ENCODE measurements around the gene UGT2B17.

Gene UGT2B17

GRCh38 chr4:68498413-68499007, 77.6 kb downstream of the UGT2B17 start:
- Histone ChIP-seq H3K9ac (ENCODE audit: low read length) (no peak overlapping the region), H3K27ac (ENCODE audit: low read depth, low read length) (no peak overlapping the region), H3K4me3 (ENCODE audit: insufficient read depth, low read length, poor library complexity, severe bottlenecking) (no peak overlapping the region), H3K4me2 (ENCODE audit: low read depth, low read length, poor library complexity, severe bottlenecking) (no peak overlapping the region), H3K36me3 (ENCODE audit: low read length) (no peaks in the 10 kb centered on the region), H4K20me1 (ENCODE audit: low read depth, low read length) (no peaks in the 10 kb centered on the region), H3K9me3 (ENCODE audit: insufficient read depth, low read length) (no peaks in the 10 kb centered on the region), H2AFZ (ENCODE audit: low read depth, low read length, severe bottlenecking) (no peak overlapping the region), H3K27me3 (ENCODE audit: low read length) (no peaks in the 10 kb centered on the region), H3K9me2 (replicated peaks; ENCODE audit: insufficient read depth, low read length) (no peaks in the 10 kb centered on the region), H3K79me2 (ENCODE audit: insufficient read depth, low read length) (no peaks in the 10 kb centered on the region), H3F3A (ENCODE audit: insufficient read depth) (no peaks in the 10 kb centered on the region)
- TF ChIP-seq CTCF (IDR thresholded peaks at IDR 0.05; ENCODE audit: insufficient read depth, low read length, poor library complexity, severe bottlenecking) (peak; percentile 22), EZH2phosphoT487 (conservative IDR thresholded peaks at IDR 0.05; ENCODE audit: low read length) (no peak)

GRCh38 chr4:68494688-68495087, 81.4 kb downstream of the UGT2B17 start:
- Histone ChIP-seq H3K27me3 (ENCODE audit: low read length) (no peaks in the 10 kb centered on the region), H3K27ac (ENCODE audit: low read depth, low read length) (no peak overlapping the region), H3K9ac (ENCODE audit: low read length) (no peak overlapping the region), H3K4me2 (ENCODE audit: low read depth, low read length, poor library complexity, severe bottlenecking) (peak overlapping the region; percentile 13), H3K9me3 (ENCODE audit: insufficient read depth, low read length) (no peaks in the 10 kb centered on the region), H3K4me3 (ENCODE audit: insufficient read depth, low read length, poor library complexity, severe bottlenecking) (no peak overlapping the region), H3K9me2 (replicated peaks; ENCODE audit: insufficient read depth, low read length) (no peaks in the 10 kb centered on the region), H3K36me3 (ENCODE audit: low read length) (no peaks in the 10 kb centered on the region), H4K20me1 (ENCODE audit: low read depth, low read length) (no peaks in the 10 kb centered on the region), H3K79me2 (ENCODE audit: insufficient read depth, low read length) (no peaks in the 10 kb centered on the region), H3F3A (ENCODE audit: insufficient read depth) (no peaks in the 10 kb centered on the region), H2AFZ (ENCODE audit: low read depth, low read length, severe bottlenecking) (no peak overlapping the region)
- no peak for TF ChIP-seq EZH2phosphoT487 (conservative IDR thresholded peaks at IDR 0.05; ENCODE audit: low read length)
- TF ChIP-seq CTCF (IDR thresholded peaks at IDR 0.05; ENCODE audit: insufficient read depth, low read length, poor library complexity, severe bottlenecking), result no peak

- no peaks in the 10 kb centered on the region for H4K20me1 ChIP-seq (ENCODE audit: low read depth, low read length)
- H3K9ac ChIP-seq (ENCODE audit: low read length), result no peak overlapping the region
- H3K9me2 ChIP-seq (replicated peaks; ENCODE audit: insufficient read depth, low read length), result no peaks in the 10 kb centered on the region
- no peaks in the 10 kb centered on the region for H3K9me3 ChIP-seq (ENCODE audit: insufficient read depth, low read length)
- no peak overlapping the region for H2AFZ ChIP-seq (ENCODE audit: low read depth, low read length, severe bottlenecking)
- H3F3A ChIP-seq (ENCODE audit: insufficient read depth), result no peaks in the 10 kb centered on the region
- no peaks in the 10 kb centered on the region for H3K27me3 ChIP-seq (ENCODE audit: low read length)
- H3K36me3 ChIP-seq (ENCODE audit: low read length), result no peaks in the 10 kb centered on the region
- no peaks in the 10 kb centered on the region for H3K79me2 ChIP-seq (ENCODE audit: insufficient read depth, low read length)
- H3K4me3 ChIP-seq (ENCODE audit: insufficient read depth, low read length, poor library complexity, severe bottlenecking), result no peak overlapping the region
- H3K27ac ChIP-seq (ENCODE audit: low read depth, low read length), result no peak overlapping the region
- TF ChIP-seq CTCF (IDR thresholded peaks at IDR 0.05; ENCODE audit: insufficient read depth, low read length, poor library complexity, severe bottlenecking), result no peak
- TF ChIP-seq EZH2phosphoT487 (conservative IDR thresholded peaks at IDR 0.05; ENCODE audit: low read length), result no peak
- H3K4me2 ChIP-seq (ENCODE audit: low read depth, low read length, poor library complexity, severe bottlenecking), result no peak overlapping the region
Measured at GRCh38 chr4:68490826-68491457, 85.2 kb downstream of the UGT2B17 start.

Data from SU-DHL-6 (cell line).